ENCODE measurements around the gene HACD3.

Gene HACD3

GRCh38 chr15:65577129-65577996, 47.1 kb downstream of the HACD3 start:
- no peak overlapping the region for H3K27ac ChIP-seq
- TF ChIP-seq, protein P1, sequence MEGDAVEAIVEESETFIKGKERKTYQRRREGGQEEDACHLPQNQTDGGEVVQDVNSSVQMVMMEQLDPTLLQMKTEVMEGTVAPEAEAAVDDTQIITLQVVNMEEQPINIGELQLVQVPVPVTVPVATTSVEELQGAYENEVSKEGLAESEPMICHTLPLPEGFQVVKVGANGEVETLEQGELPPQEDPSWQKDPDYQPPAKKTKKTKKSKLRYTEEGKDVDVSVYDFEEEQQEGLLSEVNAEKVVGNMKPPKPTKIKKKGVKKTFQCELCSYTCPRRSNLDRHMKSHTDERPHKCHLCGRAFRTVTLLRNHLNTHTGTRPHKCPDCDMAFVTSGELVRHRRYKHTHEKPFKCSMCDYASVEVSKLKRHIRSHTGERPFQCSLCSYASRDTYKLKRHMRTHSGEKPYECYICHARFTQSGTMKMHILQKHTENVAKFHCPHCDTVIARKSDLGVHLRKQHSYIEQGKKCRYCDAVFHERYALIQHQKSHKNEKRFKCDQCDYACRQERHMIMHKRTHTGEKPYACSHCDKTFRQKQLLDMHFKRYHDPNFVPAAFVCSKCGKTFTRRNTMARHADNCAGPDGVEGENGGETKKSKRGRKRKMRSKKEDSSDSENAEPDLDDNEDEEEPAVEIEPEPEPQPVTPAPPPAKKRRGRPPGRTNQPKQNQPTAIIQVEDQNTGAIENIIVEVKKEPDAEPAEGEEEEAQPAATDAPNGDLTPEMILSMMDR (IDR thresholded peaks at IDR 0.05), result no peak

DNA sequence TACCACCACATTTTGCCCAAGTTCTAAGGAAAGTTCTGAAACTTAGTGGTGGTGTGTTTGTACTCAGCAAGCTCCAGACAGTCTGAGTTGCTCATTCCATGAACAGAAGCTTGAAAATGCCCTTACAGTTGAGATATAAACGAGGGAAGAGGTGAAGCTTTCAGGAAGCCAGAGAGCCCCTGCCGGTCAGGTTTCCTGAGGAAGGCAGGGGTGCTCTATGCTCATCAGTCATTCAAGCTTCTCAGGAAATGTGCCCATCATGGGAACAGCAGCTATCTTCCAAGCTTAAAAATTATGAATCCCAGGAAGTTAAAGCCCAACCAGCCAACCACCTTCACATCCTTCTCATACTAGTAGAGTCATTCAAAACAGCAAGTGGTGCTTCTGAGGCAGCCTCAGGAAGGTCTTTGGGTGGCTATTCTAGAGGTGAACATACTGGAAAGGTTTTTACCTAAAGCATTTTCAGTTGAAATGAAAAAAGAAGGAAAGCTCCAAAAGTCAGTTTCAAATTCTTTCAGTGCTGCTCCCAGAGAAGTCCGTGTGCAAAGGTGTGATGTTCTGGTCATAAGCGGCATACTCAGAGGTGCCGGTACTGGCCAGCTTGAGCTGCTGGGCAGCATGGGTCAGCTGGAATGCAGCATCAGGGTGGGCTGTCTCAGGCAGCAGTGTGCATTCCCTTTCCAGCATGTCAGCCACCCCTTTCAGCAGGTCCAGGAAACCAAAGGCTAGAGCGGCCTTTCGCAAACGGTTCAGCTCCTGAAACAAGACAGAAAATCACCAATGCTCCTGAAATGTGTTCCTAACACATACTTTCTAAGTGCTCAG, 48.9 kb downstream of the HACD3 start:
- Histone ChIP-seq H3K27ac (no peak overlapping the region), H3K4me3 (no peak overlapping the region)
- TF ChIP-seq, protein P1 (IDR thresholded peaks at IDR 0.05), result no peak
- DNase-seq (ENCODE audit: low spot score), result no peak

More at GRCh38 chr15:65577129-65577996, 47.1 kb downstream of the HACD3 start:
- DNase-seq (ENCODE audit: low spot score), result no peak
- no peak overlapping the region for H3K4me3 ChIP-seq

- Histone ChIP-seq H3K27ac (no peak overlapping the region), H3K4me3 (no peak overlapping the region)
- TF ChIP-seq, protein P1 (IDR thresholded peaks at IDR 0.05), result no peak
- DNase-seq (ENCODE audit: low spot score), result no peak
Observed at GRCh38 chr15:65579762-65580161, 49.5 kb downstream of the HACD3 start.

GRCh38 chr15:65580287-65580686, 50.0 kb downstream of the HACD3 start:
- H3K27ac ChIP-seq, result no peak overlapping the region
- H3K4me3 ChIP-seq, result no peak overlapping the region
- no peak for DNase-seq (ENCODE audit: low spot score)
- TF ChIP-seq, protein P1 (IDR thresholded peaks at IDR 0.05), result no peak

DNA sequence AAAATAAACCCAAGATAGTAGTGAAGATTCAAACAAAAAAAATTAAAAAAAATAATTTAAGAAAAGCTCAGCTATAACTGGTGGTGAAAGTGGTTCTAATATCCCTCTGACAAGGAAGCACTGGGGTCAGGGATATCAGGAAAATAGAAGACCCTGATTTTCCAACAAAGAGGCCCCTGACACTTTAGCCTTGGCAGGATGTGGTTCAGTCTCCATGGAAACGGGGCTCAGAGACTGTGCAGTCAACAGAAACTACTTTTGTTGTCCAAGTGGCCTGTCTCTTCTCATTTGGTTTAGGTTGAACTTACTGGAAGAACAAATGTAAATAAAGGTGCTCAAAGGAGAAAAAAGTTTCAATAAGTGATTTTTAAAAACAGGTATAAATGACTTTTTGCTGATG, 53.4 kb downstream of the HACD3 start:
- DNase-seq (ENCODE audit: low spot score), result no peak
- TF ChIP-seq, protein P1 (IDR thresholded peaks at IDR 0.05), result no peak
- no peak overlapping the region for H3K27ac ChIP-seq

GRCh38 chr15:65584241-65584640, 54.0 kb downstream of the HACD3 start:
- H3K4me3 ChIP-seq, result no peak overlapping the region
- TF ChIP-seq, protein P1 (IDR thresholded peaks at IDR 0.05), result no peak
- no peak for DNase-seq (ENCODE audit: low spot score)
- H3K27ac ChIP-seq, result no peak overlapping the region

More for the DNA sequence above, 53.4 kb downstream of the HACD3 start:
- H3K4me3 ChIP-seq, result no peak overlapping the region

All from coronary artery (tissue), 2 donors.